Coronary artery (tissue), 2 donors: ENCODE results near the gene ERC2.

Experiments used
- DNase-seq: peaks from one replicate; pipeline ENCODE4 v3.0.0-alpha.2; 2017; ENCODE audit warnings: low spot score
- H3K27ac ChIP-seq, 2 donors: fragments of 200-600 bp; sonication (generic); one replicate each; pipeline ENCODE4 v1.5.1; 2016 to 2019
- H3K4me3 ChIP-seq: fragments of 200-600 bp; sonication (generic); 2 replicates; pipeline ENCODE4 v1.5.1; 2016; ENCODE audit warnings: mild to moderate bottlenecking, moderate library complexity
- TF ChIP-seq, protein P1 (sequence below): fragments of 200-600 bp; sonication (generic); IDR thresholded peaks from one replicate; pipeline ENCODE4 v1.5.1; 2019; ENCODE audit warnings: antibody characterized with exemption

Gene ERC2

GRCh38 chr3:55782351-55782750, 685.9 kb downstream of the ERC2 start:
- no peak overlapping the region for H3K4me3 ChIP-seq
- TF ChIP-seq, protein P1, sequence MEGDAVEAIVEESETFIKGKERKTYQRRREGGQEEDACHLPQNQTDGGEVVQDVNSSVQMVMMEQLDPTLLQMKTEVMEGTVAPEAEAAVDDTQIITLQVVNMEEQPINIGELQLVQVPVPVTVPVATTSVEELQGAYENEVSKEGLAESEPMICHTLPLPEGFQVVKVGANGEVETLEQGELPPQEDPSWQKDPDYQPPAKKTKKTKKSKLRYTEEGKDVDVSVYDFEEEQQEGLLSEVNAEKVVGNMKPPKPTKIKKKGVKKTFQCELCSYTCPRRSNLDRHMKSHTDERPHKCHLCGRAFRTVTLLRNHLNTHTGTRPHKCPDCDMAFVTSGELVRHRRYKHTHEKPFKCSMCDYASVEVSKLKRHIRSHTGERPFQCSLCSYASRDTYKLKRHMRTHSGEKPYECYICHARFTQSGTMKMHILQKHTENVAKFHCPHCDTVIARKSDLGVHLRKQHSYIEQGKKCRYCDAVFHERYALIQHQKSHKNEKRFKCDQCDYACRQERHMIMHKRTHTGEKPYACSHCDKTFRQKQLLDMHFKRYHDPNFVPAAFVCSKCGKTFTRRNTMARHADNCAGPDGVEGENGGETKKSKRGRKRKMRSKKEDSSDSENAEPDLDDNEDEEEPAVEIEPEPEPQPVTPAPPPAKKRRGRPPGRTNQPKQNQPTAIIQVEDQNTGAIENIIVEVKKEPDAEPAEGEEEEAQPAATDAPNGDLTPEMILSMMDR, result no peak
- no peak for DNase-seq
- H3K27ac ChIP-seq, result no peak overlapping the region

DNA sequence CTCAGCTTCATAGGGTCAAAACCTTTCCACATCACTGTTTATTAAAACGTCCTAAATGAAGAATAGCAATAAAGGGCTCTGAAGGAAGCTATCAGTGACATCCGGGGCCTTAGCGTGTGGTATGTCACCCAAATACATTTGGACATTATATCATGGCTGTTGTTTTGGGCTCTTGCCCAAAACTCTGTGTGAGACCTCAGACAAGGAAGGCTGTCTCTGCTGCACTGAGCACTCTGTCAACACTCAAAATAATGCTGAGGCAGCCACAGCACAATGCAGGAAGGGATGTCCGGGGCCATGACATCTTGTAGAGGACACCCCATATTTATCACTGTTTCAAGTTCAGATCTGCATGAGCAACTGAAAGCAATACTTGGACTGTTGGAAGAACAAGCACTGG, 687.4 kb downstream of the ERC2 start:
- no peak overlapping the region for H3K4me3 ChIP-seq
- TF ChIP-seq, protein P1, result no peak
- H3K27ac ChIP-seq, result no peak overlapping the region
- no peak for DNase-seq

- DNase-seq, result no peak
- no peak overlapping the region for H3K27ac ChIP-seq
- H3K4me3 ChIP-seq, result no peak overlapping the region
- TF ChIP-seq, protein P1, result no peak
Observed at GRCh38 chr3:55779543-55779942, 688.7 kb downstream of the ERC2 start.

DNA sequence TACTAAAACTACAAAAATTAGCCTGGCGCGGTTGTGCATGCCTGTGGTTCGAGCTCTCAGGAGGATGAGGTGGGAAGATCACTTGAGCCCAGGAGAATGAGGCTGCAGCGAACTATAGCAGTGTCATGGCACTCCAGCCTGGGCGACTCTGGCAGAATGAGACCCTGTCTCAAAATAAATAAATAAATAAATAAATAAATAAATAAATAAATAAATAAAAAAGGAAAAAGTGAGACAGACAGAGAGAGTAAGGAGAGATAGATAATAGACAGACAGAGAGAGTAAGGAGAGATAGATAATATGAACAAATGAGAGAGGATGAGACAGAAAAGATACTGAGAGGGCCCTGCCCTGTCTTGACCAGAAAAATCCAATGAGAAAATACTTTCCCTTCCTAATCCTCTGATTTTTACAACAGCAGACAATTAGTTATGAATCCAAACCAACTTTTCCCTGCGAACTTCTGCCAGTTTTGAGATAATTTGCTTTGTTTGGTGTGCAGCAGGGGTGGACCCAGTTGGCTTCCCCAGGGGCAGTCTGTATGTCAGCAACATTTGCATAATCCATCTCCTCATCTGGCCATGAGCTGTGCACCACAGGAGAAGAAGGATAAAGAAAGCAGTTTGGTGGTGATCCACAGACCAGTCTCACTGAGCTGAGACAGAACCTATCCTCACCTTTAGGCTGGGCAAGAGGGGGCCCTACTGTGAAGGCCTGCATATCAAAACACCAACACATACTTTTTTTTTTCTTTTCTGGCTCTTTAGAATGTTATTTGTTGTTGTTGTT, 692.7 kb downstream of the ERC2 start:
- Histone ChIP-seq H3K4me3 (no peak overlapping the region), H3K27ac (no peak overlapping the region)
- TF ChIP-seq, protein P1, result no peak
- no peak for DNase-seq

DNA sequence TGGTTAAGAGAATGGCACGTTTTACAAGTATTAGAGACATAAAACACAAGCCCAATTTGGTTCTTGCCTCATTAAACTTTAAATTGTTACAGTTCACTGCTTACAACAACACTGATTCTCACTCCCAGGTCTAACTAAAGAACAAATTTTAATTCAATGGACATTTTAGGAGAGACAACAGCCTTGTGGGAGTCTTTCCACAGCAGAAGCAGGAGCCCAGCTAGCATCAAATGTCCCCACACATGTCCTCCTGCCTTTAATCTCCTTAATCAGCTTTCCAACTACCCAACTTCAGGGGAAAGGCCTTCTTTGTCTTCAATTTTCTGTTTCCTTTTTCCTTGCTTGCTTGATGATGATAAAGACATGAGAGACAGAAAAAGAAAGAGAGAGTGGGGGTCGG, 693.4 kb downstream of the ERC2 start:
- Histone ChIP-seq H3K27ac (no peak overlapping the region), H3K4me3 (no peak overlapping the region)
- DNase-seq, result no peak
- TF ChIP-seq, protein P1, result no peak

- no peak for DNase-seq
- no peak overlapping the region for H3K4me3 ChIP-seq
- no peak overlapping the region for H3K27ac ChIP-seq
- TF ChIP-seq, protein P1, result no peak
Observed at GRCh38 chr3:55771503-55771902, 696.8 kb downstream of the ERC2 start.

DNA sequence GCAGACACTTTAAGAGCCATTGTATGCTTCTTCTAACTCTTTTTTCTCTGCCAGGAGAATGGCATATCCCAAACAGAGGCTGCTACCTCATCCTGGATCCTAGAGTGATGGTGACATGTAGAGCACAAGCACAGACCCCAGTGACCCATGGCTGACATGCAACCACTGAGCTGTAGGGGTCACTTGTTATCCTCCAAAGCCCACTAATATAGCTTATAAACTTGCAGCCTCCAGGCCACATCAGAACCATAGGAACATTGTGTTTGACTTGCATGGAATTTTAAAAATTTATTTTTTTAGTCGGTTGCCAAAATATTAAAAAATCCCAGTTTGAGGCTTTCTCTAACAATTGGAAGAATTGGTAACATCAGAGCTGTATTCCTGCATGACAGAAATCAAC, 698.2 kb downstream of the ERC2 start:
- no peak for DNase-seq
- TF ChIP-seq, protein P1, result no peak
- Histone ChIP-seq H3K4me3 (no peak overlapping the region), H3K27ac (no peak overlapping the region)
